Trophoblast cell (in vitro differentiated cells and primary cell): Measurements from ENCODE around the gene CARD9.

Experiments
- DNase-seq, 2 donors: peaks; one replicate each; pipeline ENCODE4 v3.0.0-alpha.2; 2016
- H2AFZ ChIP-seq: 2 replicates; pipeline ENCODE4 v1.6.1; 2013; ENCODE audit warnings: low read length, moderate library complexity, mild to moderate bottlenecking; ENCODE audit not compliant: insufficient read depth, poor library complexity
- H2AK5ac ChIP-seq: 2 replicates; pipeline ENCODE4 v1.6.1; 2013; ENCODE audit warnings: mild to moderate bottlenecking, low read length
- H2BK120ac ChIP-seq: 2 replicates; pipeline ENCODE4 v1.6.1; 2013; ENCODE audit warnings: low read length, mild to moderate bottlenecking, moderate library complexity; ENCODE audit not compliant: insufficient read depth, poor library complexity
- H2BK12ac ChIP-seq: 2 replicates; pipeline ENCODE4 v1.6.1; 2013; ENCODE audit warnings: mild to moderate bottlenecking, low read length, moderate library complexity
- H2BK5ac ChIP-seq: 2 replicates; pipeline ENCODE4 v1.6.1; 2013; ENCODE audit warnings: low read length, low read depth, moderate library complexity, mild to moderate bottlenecking; ENCODE audit not compliant: poor library complexity
- H3K14ac ChIP-seq: 2 replicates; pipeline ENCODE4 v1.6.1; 2013; ENCODE audit warnings: mild to moderate bottlenecking, low read length
- H3K18ac ChIP-seq: 2 replicates; pipeline ENCODE4 v1.6.1; 2013; ENCODE audit warnings: mild to moderate bottlenecking, low read length
- H3K23ac ChIP-seq: 2 replicates; pipeline ENCODE4 v1.6.1; 2013; ENCODE audit warnings: low read length
- H3K27ac ChIP-seq: 2 replicates; pipeline ENCODE4 v1.5.1; 2013; ENCODE audit warnings: low read depth, mild to moderate bottlenecking, inconsistent platforms, low read length, moderate library complexity
- H3K27me3 ChIP-seq: 2 replicates; pipeline ENCODE4 v1.6.1; 2013; ENCODE audit warnings: inconsistent platforms, mild to moderate bottlenecking, low read length, moderate library complexity; ENCODE audit not compliant: insufficient read depth
- H3K36me3 ChIP-seq, 2 experiments: 1 replicate in 1 of 2; 2 replicates in 1 of 2; pipeline ENCODE4 v1.6.1; 2013; ENCODE audit warnings: low read length in 2 of 2, mild to moderate bottlenecking in 2 of 2, moderate library complexity in 1 of 2; ENCODE audit not compliant: insufficient read depth in 2 of 2, control insufficient read depth in 1 of 2
- H3K4ac ChIP-seq: 2 replicates; pipeline ENCODE4 v1.6.1; 2013; ENCODE audit warnings: low read depth, mild to moderate bottlenecking, low read length, moderate library complexity
- H3K4me1 ChIP-seq, 2 experiments: 1 replicate in 1 of 2; 2 replicates in 1 of 2; pipeline ENCODE4 v1.6.1; 2013; ENCODE audit warnings: low read length in 2 of 2, mild to moderate bottlenecking in 2 of 2, moderate library complexity in 1 of 2; ENCODE audit not compliant: insufficient read depth in 2 of 2, control insufficient read depth in 1 of 2
- H3K4me2 ChIP-seq: 2 replicates; pipeline ENCODE4 v1.6.1; 2013; ENCODE audit warnings: inconsistent platforms, mild to moderate bottlenecking, low read length, moderate library complexity
- H3K4me3 ChIP-seq: 2 replicates; pipeline ENCODE4 v1.5.1; 2013; ENCODE audit warnings: mild to moderate bottlenecking, low read depth, low read length, inconsistent platforms
- H3K79me1 ChIP-seq: one replicate; pipeline ENCODE4 v1.6.1; 2013; ENCODE audit warnings: low read length
- H3K79me2 ChIP-seq: 2 replicates; pipeline ENCODE4 v1.6.1; 2013; ENCODE audit warnings: low read length, mild to moderate bottlenecking; ENCODE audit not compliant: control insufficient read depth, insufficient read depth, poor library complexity
- H3K9ac ChIP-seq: 2 replicates; pipeline ENCODE4 v1.6.1; 2013; ENCODE audit warnings: mild to moderate bottlenecking, low read length
- H3K9me3 ChIP-seq: 2 replicates; pipeline ENCODE4 v1.6.1; 2013; ENCODE audit warnings: low read depth, mild to moderate bottlenecking, control low read depth, inconsistent platforms, low read length; ENCODE audit not compliant: insufficient read depth
- H4K12ac ChIP-seq: 2 replicates; pipeline ENCODE4 v1.6.1; 2013; ENCODE audit warnings: low read depth, mild to moderate bottlenecking, low read length, moderate library complexity
- H4K8ac ChIP-seq: 2 replicates; pipeline ENCODE4 v1.6.1; 2013; ENCODE audit warnings: low read depth, mild to moderate bottlenecking, low read length, moderate library complexity
- H4K91ac ChIP-seq: one replicate; pipeline ENCODE4 v1.6.1; 2013; ENCODE audit warnings: low read depth, mild to moderate bottlenecking, low read length, moderate library complexity
- WGBS: extraction: QIAGEN DNeasy Blood & Tissue Kit; methylation state at CpG from one replicate; pipeline ENCODE4 v1.1.7; 2013; ENCODE audit warnings: missing lambda C conversion rate; ENCODE audit not compliant: insufficient read length, insufficient coverage; ENCODE audit errors: extremely low coverage; 5-methylcytosine and 5-hydroxymethylcytosine counted together

CARD9 gene

GRCh38 chr9:136332482-136332983, 40.9 kb downstream of the CARD9 start:
- no peak overlapping the region for H3K9ac ChIP-seq
- H3K4me2 ChIP-seq = no peak overlapping the region
- no peak overlapping the region for H4K12ac ChIP-seq
- H3K23ac ChIP-seq = no peak overlapping the region
- DNase-seq = no peak
- H3K36me3 ChIP-seq = peaks cover 23 to 36% of the 10 kb centered on the region in 2 experiments
- no peak overlapping the region for H2BK120ac ChIP-seq
- H2AFZ ChIP-seq = no peak overlapping the region
- H3K9me3 ChIP-seq = no peaks in the 10 kb centered on the region
- H3K27ac ChIP-seq = no peak overlapping the region
- no CpG with 5 or more reads among the region's 11 CpGs for WGBS
- H3K4me3 ChIP-seq = no peak overlapping the region
- H3K18ac ChIP-seq = no peak overlapping the region
- no peak overlapping the region for H2BK5ac ChIP-seq
- no peaks in the 10 kb centered on the region for H3K27me3 ChIP-seq
- H4K91ac ChIP-seq = no peak overlapping the region
- H2AK5ac ChIP-seq = no peak overlapping the region
- peaks cover 4% of the 10 kb centered on the region for H3K79me2 ChIP-seq
- peaks cover 8 to 16% of the 10 kb centered on the region in 2 experiments for H3K4me1 ChIP-seq
- H3K14ac ChIP-seq = no peak overlapping the region
- H2BK12ac ChIP-seq = no peak overlapping the region
- H4K8ac ChIP-seq = no peak overlapping the region
- H3K79me1 ChIP-seq = peaks cover 5% of the 10 kb centered on the region
- no peak overlapping the region for H3K4ac ChIP-seq

GRCh38 chr9:136331556-136332481, 41.6 kb downstream of the CARD9 start:
- no peak overlapping the region for H2BK12ac ChIP-seq
- H2BK5ac ChIP-seq = no peak overlapping the region
- H3K79me2 ChIP-seq = peaks cover 6% of the 10 kb centered on the region
- H3K14ac ChIP-seq = no peak overlapping the region
- no peak overlapping the region for H3K23ac ChIP-seq
- DNase-seq = peak in 1 of 2 donors; percentile 18
- no peak overlapping the region for H4K8ac ChIP-seq
- no peak overlapping the region for H3K27ac ChIP-seq
- H3K9ac ChIP-seq = no peak overlapping the region
- H3K4me3 ChIP-seq = no peak overlapping the region
- no peaks in the 10 kb centered on the region for H3K9me3 ChIP-seq
- H3K18ac ChIP-seq = no peak overlapping the region
- no peak overlapping the region for H2AK5ac ChIP-seq
- no peaks in the 10 kb centered on the region for H3K27me3 ChIP-seq
- H4K12ac ChIP-seq = no peak overlapping the region
- H3K36me3 ChIP-seq = peaks cover 18 to 29% of the 10 kb centered on the region in 2 experiments
- WGBS = no CpG with 5 or more reads among the region's 46 CpGs
- H2BK120ac ChIP-seq = no peak overlapping the region
- H3K79me1 ChIP-seq = peaks cover 9% of the 10 kb centered on the region
- H4K91ac ChIP-seq = no peak overlapping the region
- H3K4me2 ChIP-seq = no peak overlapping the region
- H3K4ac ChIP-seq = no peak overlapping the region
- H2AFZ ChIP-seq = no peak overlapping the region
- H3K4me1 ChIP-seq = peaks cover 11 to 18% of the 10 kb centered on the region in 2 experiments

GRCh38 chr9:136331030-136331429, 42.4 kb downstream of the CARD9 start:
- Histone ChIP-seq H3K27me3 (no peaks in the 10 kb centered on the region), H3K9ac (no peak overlapping the region), H2BK12ac (no peak overlapping the region), H3K14ac (no peak overlapping the region), H3K18ac (no peak overlapping the region), H4K8ac (no peak overlapping the region), H2AK5ac (no peak overlapping the region), H3K23ac (no peak overlapping the region), H3K4ac (no peak overlapping the region), H2AFZ (no peak overlapping the region), H3K27ac (no peak overlapping the region), H3K79me2 (peaks cover 7% of the 10 kb centered on the region), H3K9me3 (no peaks in the 10 kb centered on the region), H4K12ac (no peak overlapping the region), H3K4me1 (peaks cover 19 to 26% of the 10 kb centered on the region in 2 experiments), H2BK120ac (no peak overlapping the region), H3K4me2 (no peak overlapping the region), H2BK5ac (no peak overlapping the region), H3K79me1 (peaks cover 13% of the 10 kb centered on the region), H4K91ac (no peak overlapping the region), H3K36me3 (peaks cover 11 to 22% of the 10 kb centered on the region in 2 experiments), H3K4me3 (no peak overlapping the region)
- no peak for DNase-seq
- no CpG with 5 or more reads among the region's 15 CpGs for WGBS

GRCh38 chr9:136330406-136330990, 43.0 kb downstream of the CARD9 start:
- DNase-seq = no peak
- no peak overlapping the region for H3K4ac ChIP-seq
- WGBS = no CpG with 5 or more reads among the region's 14 CpGs
- no peak overlapping the region for H2BK120ac ChIP-seq
- H3K79me1 ChIP-seq = peaks cover 15% of the 10 kb centered on the region
- H3K4me3 ChIP-seq = no peak overlapping the region
- no peak overlapping the region for H4K8ac ChIP-seq
- H3K18ac ChIP-seq = no peak overlapping the region
- H3K23ac ChIP-seq = no peak overlapping the region
- H3K4me2 ChIP-seq = no peak overlapping the region
- no peak overlapping the region for H4K91ac ChIP-seq
- no peak overlapping the region for H2AK5ac ChIP-seq
- no peak overlapping the region for H2AFZ ChIP-seq
- no peak overlapping the region for H3K27ac ChIP-seq
- no peak overlapping the region for H4K12ac ChIP-seq
- H3K9ac ChIP-seq = no peak overlapping the region
- no peaks in the 10 kb centered on the region for H3K27me3 ChIP-seq
- peaks cover 22 to 28% of the 10 kb centered on the region in 2 experiments for H3K4me1 ChIP-seq
- H2BK5ac ChIP-seq = no peak overlapping the region
- H3K9me3 ChIP-seq = no peaks in the 10 kb centered on the region
- peaks cover 6 to 16% of the 10 kb centered on the region in 2 experiments for H3K36me3 ChIP-seq
- H2BK12ac ChIP-seq = no peak overlapping the region
- H3K79me2 ChIP-seq = peaks cover 8% of the 10 kb centered on the region
- no peak overlapping the region for H3K14ac ChIP-seq
